Panc1 (cell line): Measurements from ENCODE around the gene KISS1R. TPM values are rescaled to one million over a fixed set of nuclear protein-coding genes. Genes with fewer than 3 reads are reported as not detected.
A peak's percentile ranks its signal among the peaks of the same experiment; 100 is the strongest.

ENCODE experiments used
- ATAC-seq: fragments of 200-7000 bp; cut with Tn5 transposase; 2 replicates; pipeline ENCODE4 v1.9.1; 2020; ENCODE audit warnings: mild to moderate bottlenecking, moderate library complexity
- BruUV-seq: library from RNA; stranded (reverse); fragments of 400-500 nt; replicated peaks from 2 replicates; lab custom pipeline; 2021; lab: Mats Ljungman, UMichigan
- CTCF ChIA-PET: fragments of 300-600 bp; sonication (Branson Sonifier 250); formaldehyde crosslinking; loops from one replicate; lab custom pipeline; 2022; ENCODE audit warnings: antibody characterized with exemption; lab: Charles Lee
- POLR2A ChIA-PET: fragments of 300-600 bp; sonication (Branson Sonifier 250); formaldehyde crosslinking; loops from one replicate; lab custom pipeline; 2022; ENCODE audit warnings: antibody characterized with exemption; lab: Charles Lee
- DNase-seq: peaks from one replicate; pipeline ENCODE4 v3.0.0-alpha.2; 2010; ENCODE audit warnings: low read depth, low spot score
- H3K27ac ChIP-seq: 2 replicates; pipeline ENCODE4 v1.5.1; 2011; ENCODE audit warnings: mild to moderate bottlenecking, low read length, inconsistent platforms
- H3K27me3 ChIP-seq: fragments of 200-500 bp; sonication (Bioruptor generic); 2 replicates; pipeline ENCODE4 v1.6.0; 2014; ENCODE audit warnings: low read length, inconsistent platforms; ENCODE audit not compliant: control insufficient read depth, insufficient read depth
- H3K36me3 ChIP-seq: fragments of 200-500 bp; sonication (Bioruptor generic); 2 replicates; pipeline ENCODE4 v1.5.1; 2014; ENCODE audit warnings: inconsistent platforms, mild to moderate bottlenecking, low read length, moderate library complexity; ENCODE audit not compliant: control insufficient read depth, insufficient read depth
- H3K4me1 ChIP-seq: 2 replicates; pipeline ENCODE4 v1.5.1; 2011; ENCODE audit warnings: inconsistent platforms, mild to moderate bottlenecking, low read length, moderate library complexity; ENCODE audit not compliant: control insufficient read depth, insufficient read depth
- H3K4me3 ChIP-seq, 2 experiments: 2 replicates each; pipeline ENCODE4 v1.5.1; 2011 to 2012; ENCODE audit warnings: low read depth in 2 of 2, low read length in 2 of 2, mild to moderate bottlenecking in 2 of 2, inconsistent platforms in 1 of 2, moderate library complexity in 1 of 2
- H3K9me3 ChIP-seq: fragments of 200-500 bp; sonication (Bioruptor generic); 2 replicates; pipeline ENCODE4 v1.5.1; 2014; ENCODE audit warnings: low read depth, mild to moderate bottlenecking, inconsistent platforms, low read length, moderate library complexity; ENCODE audit not compliant: control insufficient read depth, insufficient read depth
- CTCF ChIP-seq: fragments of 450-650 bp; IDR thresholded peaks from 2 replicates; pipeline ENCODE4 v1.5.1; 2017; ENCODE audit warnings: mild to moderate bottlenecking
- POLR2AphosphoS5 ChIP-seq: IDR thresholded peaks from 2 replicates; pipeline ENCODE4 v1.6.1; 2012; ENCODE audit warnings: mild to moderate bottlenecking, low read depth, low read length, moderate library complexity
- SIN3A ChIP-seq: IDR thresholded peaks from 2 replicates; pipeline ENCODE4 v1.6.1; 2012; ENCODE audit warnings: low read depth, mild to moderate bottlenecking, low read length, moderate library complexity, borderline replicate concordance; ENCODE audit not compliant: insufficient read depth
- TCF7L2 ChIP-seq: IDR thresholded peaks from 2 replicates; pipeline ENCODE4 v1.6.1; 2011; ENCODE audit warnings: mild to moderate bottlenecking, low read depth, low read length, inconsistent platforms
- in situ Hi-C: cut with HindIII; loops from 2 replicates; pipeline ENCODE4 v1.10.0; 2016; ENCODE audit warnings: low sequenced_read_pairs, low pct_unique_long_range_greater_than_20kb
- intact Hi-C: fragments of 100-400 bp; cut with micrococcal nuclease; formaldehyde crosslinking; loops from one replicate; pipeline ENCODE4 v1.10.0; 2022; ENCODE audit not compliant: unreplicated experiment
- total RNA-seq: library from RNA; stranded (reverse); gene quantifications from one replicate; pipeline ENCODE4 v1.2.1, GENCODE V29; 2021; ENCODE audit not compliant: unreplicated experiment
- TF ChIP-seq, protein P1 (sequence below), 2 experiments: IDR thresholded peaks; 2 replicates each; pipeline ENCODE4 v1.6.1; 2011 to 2012; ENCODE audit warnings: low read depth in 2 of 2, control low read depth in 1 of 2, low read length in 1 of 2, mild to moderate bottlenecking in 1 of 2, moderate library complexity in 1 of 2; ENCODE audit not compliant: insufficient read depth in 1 of 2

The KISS1R gene
- total RNA-seq, 1 experiment from 2014 or later, result 0.92 TPM

DNA sequence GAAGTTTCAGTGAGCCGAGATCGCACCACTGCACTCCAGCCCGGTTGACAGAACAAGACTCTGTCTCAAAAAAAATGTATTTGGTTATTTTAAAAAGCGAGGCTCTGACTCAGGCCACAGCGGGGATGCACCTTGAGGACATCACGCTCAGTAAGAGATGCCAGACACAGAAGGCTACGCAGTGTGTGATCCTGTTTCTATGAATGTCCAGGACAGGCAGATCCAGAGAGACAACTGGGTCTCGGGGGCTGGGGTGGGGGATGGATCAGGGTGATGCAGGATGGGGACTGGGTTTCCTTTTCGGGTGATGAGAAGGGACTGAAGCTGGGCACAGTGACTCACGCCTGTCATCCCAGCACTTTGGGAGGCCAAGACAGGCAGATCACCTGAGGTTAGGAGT lies 29.5 kb upstream of the KISS1R start:
- no peak for DNase-seq
- Histone ChIP-seq H3K36me3 (no peaks in the 10 kb centered on the region), H3K9me3 (no peaks in the 10 kb centered on the region), H3K27ac (no peak overlapping the region), H3K4me3 (no peak overlapping the region), H3K4me1 (no peaks in the 10 kb centered on the region), H3K27me3 (no peaks in the 10 kb centered on the region)
- TF ChIP-seq, protein P1, sequence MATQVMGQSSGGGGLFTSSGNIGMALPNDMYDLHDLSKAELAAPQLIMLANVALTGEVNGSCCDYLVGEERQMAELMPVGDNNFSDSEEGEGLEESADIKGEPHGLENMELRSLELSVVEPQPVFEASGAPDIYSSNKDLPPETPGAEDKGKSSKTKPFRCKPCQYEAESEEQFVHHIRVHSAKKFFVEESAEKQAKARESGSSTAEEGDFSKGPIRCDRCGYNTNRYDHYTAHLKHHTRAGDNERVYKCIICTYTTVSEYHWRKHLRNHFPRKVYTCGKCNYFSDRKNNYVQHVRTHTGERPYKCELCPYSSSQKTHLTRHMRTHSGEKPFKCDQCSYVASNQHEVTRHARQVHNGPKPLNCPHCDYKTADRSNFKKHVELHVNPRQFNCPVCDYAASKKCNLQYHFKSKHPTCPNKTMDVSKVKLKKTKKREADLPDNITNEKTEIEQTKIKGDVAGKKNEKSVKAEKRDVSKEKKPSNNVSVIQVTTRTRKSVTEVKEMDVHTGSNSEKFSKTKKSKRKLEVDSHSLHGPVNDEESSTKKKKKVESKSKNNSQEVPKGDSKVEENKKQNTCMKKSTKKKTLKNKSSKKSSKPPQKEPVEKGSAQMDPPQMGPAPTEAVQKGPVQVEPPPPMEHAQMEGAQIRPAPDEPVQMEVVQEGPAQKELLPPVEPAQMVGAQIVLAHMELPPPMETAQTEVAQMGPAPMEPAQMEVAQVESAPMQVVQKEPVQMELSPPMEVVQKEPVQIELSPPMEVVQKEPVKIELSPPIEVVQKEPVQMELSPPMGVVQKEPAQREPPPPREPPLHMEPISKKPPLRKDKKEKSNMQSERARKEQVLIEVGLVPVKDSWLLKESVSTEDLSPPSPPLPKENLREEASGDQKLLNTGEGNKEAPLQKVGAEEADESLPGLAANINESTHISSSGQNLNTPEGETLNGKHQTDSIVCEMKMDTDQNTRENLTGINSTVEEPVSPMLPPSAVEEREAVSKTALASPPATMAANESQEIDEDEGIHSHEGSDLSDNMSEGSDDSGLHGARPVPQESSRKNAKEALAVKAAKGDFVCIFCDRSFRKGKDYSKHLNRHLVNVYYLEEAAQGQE (IDR thresholded peaks at IDR 0.05; ENCODE audit: insufficient read depth in 1 of 2, low read depth in 2 of 2, low read length in 1 of 2), result no peak
- no peak for TF ChIP-seq TCF7L2
- no peak for TF ChIP-seq CTCF
- no peak for TF ChIP-seq SIN3A
- no peak for TF ChIP-seq POLR2AphosphoS5
- POLR2A ChIA-PET, result no interaction called here
- no TSS peak for BruUV-seq
- in situ Hi-C loops (no loop called here), intact Hi-C loops (no loop called here)
- no peak for ATAC-seq
- CTCF ChIA-PET, result no interaction called here

DNA sequence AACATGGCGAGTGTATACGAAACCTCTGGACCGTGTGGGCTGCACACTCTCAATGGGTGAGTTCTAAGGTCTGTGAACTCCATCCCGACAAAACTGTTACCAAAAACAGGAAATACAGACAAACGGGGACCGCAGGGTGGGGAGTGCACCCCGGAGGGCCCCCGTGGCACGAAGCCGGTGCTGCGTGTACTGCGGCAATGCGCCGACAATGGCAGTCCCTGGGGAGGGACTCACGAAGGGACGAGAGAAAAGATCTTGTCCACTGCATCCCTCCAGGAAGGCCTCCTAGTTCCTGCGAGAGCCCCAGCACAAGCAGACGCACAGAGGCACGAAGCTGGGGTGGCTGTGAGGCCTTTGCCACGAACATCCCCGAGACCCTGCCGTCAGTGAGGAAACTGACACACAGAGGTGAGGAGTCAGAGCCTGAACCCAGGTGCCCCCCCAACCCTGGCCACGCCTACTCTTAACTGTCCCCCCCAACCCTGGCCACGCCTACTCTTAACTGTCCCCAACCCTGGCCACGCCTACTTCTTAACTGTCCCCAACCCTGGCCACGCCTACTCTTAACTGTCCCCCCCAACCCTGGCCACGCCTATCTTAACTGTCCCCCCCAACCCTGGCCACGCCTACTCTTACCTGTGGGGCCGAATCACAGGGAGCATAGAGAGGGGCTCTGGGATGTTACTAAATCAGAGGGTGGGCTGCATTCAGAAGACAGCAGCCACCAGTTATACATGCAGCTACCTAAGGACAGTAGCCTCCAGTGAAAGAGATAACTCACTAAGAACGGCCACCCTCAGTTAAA lies 28.4 kb upstream of the KISS1R start:
- TSS peak; percentile 70 for BruUV-seq
- no peak for TF ChIP-seq TCF7L2
- no peak for TF ChIP-seq POLR2AphosphoS5
- no peak for TF ChIP-seq SIN3A
- TF ChIP-seq, protein P1 (IDR thresholded peaks at IDR 0.05; ENCODE audit: insufficient read depth in 1 of 2, low read depth in 2 of 2, low read length in 1 of 2), result no peak
- no peak for TF ChIP-seq CTCF
- no peak for DNase-seq
- no peaks in the 10 kb centered on the region for H3K27me3 ChIP-seq
- ATAC-seq, result no peak
- H3K4me3 ChIP-seq, result no peak overlapping the region
- no peaks in the 10 kb centered on the region for H3K4me1 ChIP-seq
- ChIA-PET POLR2A (no interaction called here), CTCF (no interaction called here)
- no peak overlapping the region for H3K27ac ChIP-seq
- in situ Hi-C loops (no loop called here), intact Hi-C loops (no loop called here)
- no peaks in the 10 kb centered on the region for H3K9me3 ChIP-seq
- H3K36me3 ChIP-seq, result no peaks in the 10 kb centered on the region
